Stimulated activated CD4-positive, alpha-beta T cell treated with anti-CD3 and anti-CD28 coated beads, Interleukin-2, amount 100 ng/mL, for 24 hours (primary cell): ENCODE measurements around the gene PKHD1.

Experiments
- DNase-seq, 2 donors: peaks; one replicate each; pipeline ENCODE4 v3.0.0-alpha.2; 2020

PKHD1 gene

DNA sequence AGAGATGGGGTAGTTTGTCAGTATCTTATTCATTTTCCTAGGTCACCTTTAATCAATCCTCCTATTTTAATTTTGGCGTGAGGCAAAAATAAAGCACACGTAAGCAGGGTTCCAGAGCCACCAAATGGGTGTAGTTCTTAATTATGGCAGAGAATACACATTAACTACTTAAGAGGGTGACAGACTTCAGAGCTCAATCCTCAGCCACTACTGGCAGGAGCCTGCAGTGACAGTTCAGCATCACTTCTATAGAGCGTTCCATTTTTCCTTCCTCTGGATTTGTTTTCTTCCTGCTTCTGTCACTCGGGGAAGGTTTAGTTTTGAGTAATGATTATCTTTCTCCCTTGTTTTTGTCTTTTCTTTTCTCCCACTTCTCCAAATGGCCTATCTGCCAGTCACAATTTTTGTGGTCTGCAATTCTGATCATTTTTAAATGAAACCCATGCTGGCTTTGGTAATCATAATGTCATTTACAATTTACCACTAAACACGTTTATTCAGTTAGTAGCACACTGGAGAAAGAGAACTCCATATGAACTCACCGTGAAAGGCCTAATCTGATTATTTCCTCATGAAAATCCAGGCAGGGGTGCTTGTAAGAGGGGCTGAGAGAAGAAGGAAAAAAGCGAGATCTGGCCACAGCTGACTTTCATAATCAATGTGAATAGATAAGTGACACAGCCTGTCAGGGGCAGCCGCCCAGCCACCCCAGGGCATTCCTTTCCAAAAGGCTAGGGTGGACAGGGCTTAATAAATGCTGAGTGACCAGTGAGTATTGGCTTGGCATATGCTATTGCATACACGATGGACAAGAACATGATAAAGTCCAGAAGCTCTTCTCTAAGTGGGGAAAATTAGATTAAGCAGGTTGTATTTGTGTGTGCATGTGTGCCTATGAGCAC lies 412.1 kb downstream of the PKHD1 start:
- DNase-seq: no peak

GRCh38 chr6:51663525-51663924 lies 423.9 kb downstream of the PKHD1 start:
- DNase-seq: no peak

GRCh38 chr6:51660767-51661166 lies 426.6 kb downstream of the PKHD1 start:
- DNase-seq: no peak

DNA sequence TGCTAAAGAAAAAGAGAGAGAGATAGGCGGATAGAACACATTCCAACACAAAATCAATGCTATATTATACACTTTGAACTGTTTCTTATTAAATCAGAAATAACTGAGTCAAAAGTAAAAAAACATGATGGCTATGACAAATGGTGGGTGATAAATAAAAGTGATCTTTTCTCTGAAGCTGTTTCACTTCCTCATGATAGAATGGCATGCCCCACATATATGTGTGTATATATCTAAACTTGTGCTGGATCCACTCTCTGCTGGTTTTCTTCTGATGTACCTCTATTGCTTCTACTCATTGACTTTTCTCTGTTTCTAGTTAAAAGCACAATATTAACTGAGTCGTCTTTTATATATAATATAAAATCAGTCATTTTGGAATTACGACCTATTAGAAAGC lies 429.9 kb downstream of the PKHD1 start:
- DNase-seq: no peak

DNA sequence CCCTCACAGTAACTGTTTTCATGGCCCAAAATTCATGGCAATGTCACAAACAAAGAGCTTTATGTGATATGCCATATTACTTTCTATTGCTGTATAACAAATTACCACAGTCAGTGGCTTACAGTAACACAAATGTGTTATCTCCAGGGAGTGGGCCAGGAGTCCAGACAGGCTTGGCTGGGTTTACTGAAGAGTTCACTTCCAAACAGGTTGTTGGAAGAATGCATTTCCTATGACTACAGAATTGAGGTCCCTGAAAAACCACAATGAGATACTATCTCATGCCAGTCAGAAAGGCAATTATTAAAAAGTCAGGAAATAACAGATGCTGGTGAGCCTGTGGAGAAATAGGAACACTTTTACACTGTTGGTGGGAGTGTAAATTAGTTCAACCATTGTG lies 431.9 kb downstream of the PKHD1 start:
- no peak for DNase-seq

GRCh38 chr6:51654647-51655046 lies 432.8 kb downstream of the PKHD1 start:
- DNase-seq: no peak

DNA sequence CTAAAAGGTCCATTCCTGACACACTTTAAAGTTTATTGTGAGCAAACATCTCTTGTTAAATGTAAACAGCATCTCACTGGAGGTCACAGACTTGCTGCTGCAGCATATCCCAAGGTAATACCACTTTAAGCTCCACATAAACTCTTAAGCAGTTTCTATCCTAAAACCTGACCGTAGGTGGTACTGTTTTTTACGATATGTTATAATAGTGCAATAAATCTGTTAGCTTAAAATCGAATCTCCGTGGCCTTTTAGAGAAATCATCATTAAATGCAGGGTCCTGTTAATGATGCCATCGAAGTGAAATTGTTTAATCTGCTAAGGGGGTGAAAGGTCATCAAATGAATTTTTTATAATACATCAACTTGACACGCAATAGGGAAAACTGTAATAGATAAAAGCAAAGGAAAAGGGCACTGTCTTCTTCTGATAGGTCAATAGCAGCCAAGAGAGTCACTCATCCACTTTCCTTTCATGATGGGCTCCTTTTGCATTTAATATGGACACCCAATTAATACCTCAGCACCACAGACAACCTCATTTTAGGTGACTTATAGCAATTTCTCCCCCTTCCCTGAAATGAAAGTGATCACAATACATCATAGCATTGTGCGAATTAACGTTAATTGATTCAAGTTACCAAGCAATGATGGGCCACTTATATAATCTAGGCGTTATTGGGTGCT lies 436.1 kb downstream of the PKHD1 start:
- no peak for DNase-seq

DNA sequence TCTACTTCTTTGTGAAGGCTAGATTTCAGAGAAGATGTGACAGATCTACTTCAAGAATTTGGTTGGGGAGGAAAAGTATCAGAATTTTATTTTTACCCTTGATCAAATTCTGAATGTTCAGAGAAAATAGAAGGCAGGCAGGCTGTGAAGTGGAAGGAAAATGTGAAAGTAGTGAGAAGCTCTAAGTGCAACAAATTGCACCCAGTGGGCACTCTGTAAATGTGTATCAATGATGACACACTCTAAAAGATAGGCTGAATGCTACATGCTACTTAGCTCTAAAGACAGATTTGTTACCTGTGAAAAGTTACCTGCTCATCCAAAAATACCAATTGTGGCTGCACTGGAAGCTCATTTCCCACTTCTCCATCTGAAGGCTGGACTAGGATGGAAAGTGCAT lies 438.6 kb downstream of the PKHD1 start:
- DNase-seq: no peak

- no peak for DNase-seq
These were observed 439.2 kb downstream of the PKHD1 start for GRCh38 chr6:51648236-51648635.

DNA sequence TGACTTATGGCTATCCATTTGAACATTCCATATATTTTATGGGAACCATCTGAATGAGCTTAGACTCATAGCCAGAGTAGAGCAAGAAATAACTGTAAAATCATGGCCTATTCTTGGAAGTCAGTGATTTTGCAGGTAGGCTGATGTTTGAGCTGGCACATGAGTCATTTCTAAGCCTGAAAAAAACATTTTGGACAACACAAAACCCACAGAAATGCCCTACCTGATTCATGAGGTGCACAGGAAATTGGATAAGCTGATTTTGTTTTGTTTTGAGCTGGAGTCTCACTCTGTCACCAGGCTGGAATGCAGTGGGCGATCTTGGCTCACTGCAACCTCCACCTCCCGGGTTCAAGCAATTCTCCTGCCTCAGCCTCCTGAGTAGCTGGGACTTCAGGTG lies 443.0 kb downstream of the PKHD1 start:
- DNase-seq: no peak

GRCh38 chr6:51640021-51640420 lies 447.4 kb downstream of the PKHD1 start:
- DNase-seq: no peak

DNA sequence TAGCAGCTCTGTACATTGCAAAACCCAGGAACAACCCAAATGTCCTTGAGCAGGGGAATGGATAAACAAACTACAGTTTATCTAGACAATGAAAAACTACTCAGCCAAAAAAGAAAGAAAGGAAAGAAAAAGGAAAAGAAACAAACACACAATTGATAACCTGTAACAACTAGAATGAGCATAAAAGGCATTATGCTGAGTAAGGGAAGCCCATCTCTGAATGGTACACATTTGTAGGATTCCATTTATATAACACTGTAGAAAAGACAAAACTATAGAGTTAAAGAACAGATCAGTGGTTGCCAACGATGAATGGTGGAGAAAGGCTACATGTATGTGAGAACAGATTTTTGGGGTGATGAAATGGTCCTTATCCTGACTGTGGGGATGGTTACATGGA lies 454.0 kb downstream of the PKHD1 start:
- no peak for DNase-seq

GRCh38 chr6:51630011-51630410 lies 457.4 kb downstream of the PKHD1 start:
- no peak for DNase-seq

DNA sequence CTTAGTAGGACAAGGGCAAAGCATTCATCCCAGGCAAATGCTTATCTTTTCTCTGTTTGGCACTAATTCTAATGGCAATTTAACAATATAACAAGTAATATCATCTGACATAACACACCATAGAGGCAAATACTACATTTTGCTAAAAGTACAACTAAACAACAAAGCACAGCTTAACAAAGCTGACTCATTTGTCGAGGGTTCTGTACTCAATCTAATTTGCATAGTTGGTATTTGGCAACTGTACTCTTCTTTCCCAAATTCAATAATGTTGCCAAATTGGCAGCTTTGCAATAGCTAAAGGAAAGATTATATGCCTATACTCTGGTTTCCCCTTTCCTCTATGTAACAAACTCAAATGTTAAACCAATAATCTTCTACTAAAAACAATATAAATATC lies 461.0 kb downstream of the PKHD1 start:
- DNase-seq: no peak

DNA sequence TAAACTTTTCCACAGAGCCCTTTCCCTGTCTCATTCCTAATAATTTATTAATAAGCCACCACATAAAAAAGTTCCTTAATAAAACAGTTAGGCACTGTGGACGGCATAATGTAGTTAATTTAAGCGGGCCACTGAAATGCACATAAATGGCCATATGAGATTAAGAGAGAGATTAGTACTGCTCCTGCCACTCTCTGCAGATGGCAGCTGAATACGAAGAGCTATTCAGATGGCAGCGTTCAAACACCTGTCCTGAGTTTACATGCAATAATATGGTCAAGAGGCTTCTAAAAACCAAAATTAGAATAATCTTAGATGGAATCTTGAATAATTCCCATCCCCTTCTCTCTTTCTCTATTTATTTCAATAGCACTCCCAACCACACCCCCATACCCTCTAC lies 461.8 kb downstream of the PKHD1 start:
- DNase-seq: no peak

- DNase-seq: no peak
These were observed 466.4 kb downstream of the PKHD1 start for GRCh38 chr6:51620971-51621370.

DNA sequence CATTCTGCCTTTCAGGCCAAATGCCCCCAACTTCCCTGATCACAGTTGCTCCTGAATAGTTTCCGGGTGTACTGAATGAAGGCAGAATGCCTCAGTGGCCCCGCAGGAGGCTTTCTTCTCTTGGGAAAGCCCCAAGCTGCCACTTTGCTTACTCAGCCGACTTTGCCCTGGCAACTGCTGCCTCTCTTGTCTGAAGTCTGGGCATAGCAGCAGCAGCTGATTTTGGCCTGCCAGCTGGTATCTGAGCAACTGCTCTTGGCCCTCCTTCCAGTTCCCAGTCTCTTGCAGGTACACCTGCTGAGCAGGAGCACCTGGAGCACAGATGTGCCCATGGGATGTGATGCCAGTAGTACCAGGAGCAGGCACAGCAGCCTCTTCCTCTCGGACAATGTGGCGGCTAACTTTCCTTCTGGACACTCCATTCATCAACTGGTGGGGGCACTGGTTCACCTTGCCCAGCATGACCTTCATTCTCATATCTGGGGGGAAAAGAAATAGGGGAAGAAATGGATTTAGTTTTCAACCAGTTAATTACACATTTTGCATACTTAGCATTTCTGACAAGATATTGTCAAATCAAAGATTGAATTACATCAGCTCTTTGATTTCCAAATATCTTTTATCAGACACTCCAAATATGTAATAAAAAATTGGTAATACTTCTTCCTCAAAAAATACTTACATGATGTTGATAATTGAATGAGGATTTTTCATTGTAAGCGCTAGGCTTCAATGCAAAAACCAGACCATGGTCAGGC lies 468.2 kb downstream of the PKHD1 start:
- DNase-seq: no peak

- no peak for DNase-seq
These were observed 468.9 kb downstream of the PKHD1 start for GRCh38 chr6:51618563-51618962.

DNA sequence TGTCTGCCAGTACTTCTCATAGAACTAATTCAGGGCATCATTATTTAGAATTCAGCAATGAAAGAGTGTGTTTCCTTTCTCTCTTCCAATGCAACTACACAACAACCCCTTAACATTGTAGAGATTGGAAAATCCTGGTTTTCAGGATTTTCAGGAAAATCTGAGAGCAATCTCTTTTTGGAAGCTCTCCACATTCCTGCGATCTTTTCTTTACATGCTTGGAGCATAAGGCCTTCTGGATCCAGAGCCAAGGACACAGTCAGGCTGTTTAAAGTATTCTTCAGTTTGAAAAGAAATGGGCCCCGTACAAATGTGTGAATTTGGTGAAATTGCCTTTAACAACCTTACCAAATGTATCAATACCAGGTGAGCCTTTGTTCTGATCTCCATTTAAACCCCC lies 469.7 kb downstream of the PKHD1 start:
- no peak for DNase-seq

- DNase-seq: no peak
These were observed 471.2 kb downstream of the PKHD1 start for GRCh38 chr6:51616243-51616642.

- no peak for DNase-seq
These were observed 472.7 kb downstream of the PKHD1 start for GRCh38 chr6:51614725-51615124.

GRCh38 chr6:51613558-51613957 lies 473.9 kb downstream of the PKHD1 start:
- no peak for DNase-seq

DNA sequence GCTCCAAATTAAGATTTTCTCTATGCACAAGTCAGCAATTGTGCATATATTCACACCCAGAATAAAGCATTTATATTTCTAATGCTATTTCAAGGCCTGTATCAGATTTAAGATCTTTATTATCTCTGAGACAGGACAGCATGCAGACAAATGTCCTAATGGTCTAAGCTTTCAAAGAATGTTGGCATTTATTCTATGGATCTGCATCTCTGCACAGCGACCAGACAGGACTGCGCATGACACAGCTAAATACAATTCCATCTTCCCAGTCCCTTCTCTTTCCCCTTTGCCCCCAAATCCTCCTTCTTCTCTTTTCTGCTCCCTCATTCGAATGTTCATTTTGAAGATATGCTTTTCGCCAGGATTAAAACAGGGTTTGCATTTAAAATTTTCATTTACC lies 478.5 kb downstream of the PKHD1 start:
- DNase-seq: no peak

GRCh38 chr6:51608383-51608782 lies 479.0 kb downstream of the PKHD1 start:
- DNase-seq: no peak
